Muscle layer of colon (tissue), 2 donors: ENCODE measurements around the gene CD83.

Experiments used
- H3K27ac ChIP-seq: one replicate; pipeline ENCODE4 v1.7.0; 2013; ENCODE audit warnings: low read depth, mild to moderate bottlenecking, low read length, moderate library complexity
- H3K27me3 ChIP-seq, 2 donors: one replicate each; pipeline ENCODE4 v1.7.0; 2013; ENCODE audit warnings: low read length in 2 of 2, mild to moderate bottlenecking in 2 of 2; ENCODE audit not compliant: insufficient read depth in 2 of 2, control insufficient read depth in 1 of 2
- H3K36me3 ChIP-seq: one replicate; pipeline ENCODE4 v1.7.0; 2013; ENCODE audit warnings: mild to moderate bottlenecking, low read length; ENCODE audit not compliant: insufficient read depth
- H3K4me1 ChIP-seq: one replicate; pipeline ENCODE4 v1.7.0; 2013; ENCODE audit warnings: mild to moderate bottlenecking, low read length; ENCODE audit not compliant: insufficient read depth
- H3K4me3 ChIP-seq, 2 donors: one replicate each; pipeline ENCODE4 v1.7.0; 2013; ENCODE audit warnings: low read length in 2 of 2, low read depth in 1 of 2, mild to moderate bottlenecking in 1 of 2, moderate library complexity in 1 of 2
- H3K9ac ChIP-seq: one replicate; pipeline ENCODE4 v1.7.0; 2013; ENCODE audit warnings: low read length
- H3K9me3 ChIP-seq: one replicate; pipeline ENCODE4 v1.7.0; 2013; ENCODE audit warnings: mild to moderate bottlenecking, low read length
- donor health status: abdominal sarcoma.
- donor health status: Adenocarcinoma of cecum.

CD83 gene

DNA sequence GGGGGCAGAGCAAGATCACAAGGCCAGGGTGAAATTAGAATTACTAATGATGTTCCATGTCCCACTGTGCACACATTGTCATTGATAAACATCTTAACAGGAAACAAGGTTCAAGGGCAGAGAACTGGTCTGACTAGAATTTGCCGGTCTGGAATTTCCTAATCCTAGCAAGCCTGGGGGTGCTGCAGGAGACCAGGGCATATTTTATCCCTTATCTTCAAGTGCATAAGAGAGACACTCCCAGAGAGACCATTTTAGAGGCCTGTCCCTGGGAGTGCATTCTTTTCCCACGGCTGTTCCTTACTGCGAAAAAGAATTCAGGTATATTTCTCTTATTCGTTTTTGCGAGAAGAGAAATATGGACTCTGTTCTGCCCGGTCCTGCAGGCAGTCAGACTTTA lies 41.5 kb downstream of the CD83 start:
- no peaks in the 10 kb centered on the region for H3K4me1 ChIP-seq
- no peak overlapping the region for H3K9ac ChIP-seq
- no peak overlapping the region for H3K4me3 ChIP-seq
- H3K9me3 ChIP-seq, result no peaks in the 10 kb centered on the region
- H3K27ac ChIP-seq, result no peak overlapping the region
- H3K27me3 ChIP-seq, result no peaks in the 10 kb centered on the region
- no peaks in the 10 kb centered on the region for H3K36me3 ChIP-seq

- no peaks in the 10 kb centered on the region for H3K4me1 ChIP-seq
- H3K36me3 ChIP-seq, result no peaks in the 10 kb centered on the region
- H3K4me3 ChIP-seq, result no peak overlapping the region
- no peak overlapping the region for H3K9ac ChIP-seq
- no peaks in the 10 kb centered on the region for H3K9me3 ChIP-seq
- no peaks in the 10 kb centered on the region for H3K27me3 ChIP-seq
- H3K27ac ChIP-seq, result no peak overlapping the region
Observed at GRCh38 chr6:14162826-14163225, 45.3 kb downstream of the CD83 start.

DNA sequence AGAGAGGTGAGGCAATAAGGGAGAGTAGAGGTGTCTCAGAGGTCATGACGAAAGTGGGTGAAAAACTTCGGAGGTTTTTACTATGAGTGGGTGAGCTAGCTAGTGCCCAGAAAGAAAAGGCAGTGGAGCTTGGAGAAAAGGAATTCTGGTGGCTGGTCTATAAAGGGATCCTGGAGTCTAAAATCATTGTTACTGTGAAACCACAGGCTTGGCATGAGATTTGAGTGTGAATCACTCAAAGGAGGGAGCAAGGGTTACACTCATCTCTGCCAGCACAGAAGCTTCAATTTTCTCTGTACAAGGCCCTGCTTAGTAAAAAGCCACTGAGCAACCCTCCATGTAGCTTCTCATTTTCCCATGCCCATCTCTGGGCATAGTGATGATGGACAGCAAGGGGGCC lies 47.5 kb downstream of the CD83 start:
- H3K9me3 ChIP-seq, result peaks cover 2% of the 10 kb centered on the region
- H3K27me3 ChIP-seq, result no peaks in the 10 kb centered on the region
- H3K9ac ChIP-seq, result no peak overlapping the region
- H3K4me3 ChIP-seq, result no peak overlapping the region
- no peaks in the 10 kb centered on the region for H3K36me3 ChIP-seq
- no peaks in the 10 kb centered on the region for H3K4me1 ChIP-seq
- no peak overlapping the region for H3K27ac ChIP-seq

GRCh38 chr6:14166839-14167238 lies 49.3 kb downstream of the CD83 start:
- no peaks in the 10 kb centered on the region for H3K4me1 ChIP-seq
- peaks cover 5% of the 10 kb centered on the region for H3K9me3 ChIP-seq
- no peaks in the 10 kb centered on the region for H3K36me3 ChIP-seq
- no peak overlapping the region for H3K27ac ChIP-seq
- no peak overlapping the region for H3K4me3 ChIP-seq
- H3K27me3 ChIP-seq, result no peaks in the 10 kb centered on the region
- H3K9ac ChIP-seq, result no peak overlapping the region

GRCh38 chr6:14170128-14170527 lies 52.6 kb downstream of the CD83 start:
- Histone ChIP-seq H3K9me3 (peaks cover 5% of the 10 kb centered on the region), H3K36me3 (no peaks in the 10 kb centered on the region), H3K27ac (no peak overlapping the region), H3K27me3 (no peaks in the 10 kb centered on the region), H3K4me3 (no peak overlapping the region), H3K9ac (no peak overlapping the region), H3K4me1 (no peaks in the 10 kb centered on the region)

GRCh38 chr6:14172562-14172961 lies 55.0 kb downstream of the CD83 start:
- H3K9ac ChIP-seq, result no peak overlapping the region
- no peak overlapping the region for H3K4me3 ChIP-seq
- no peaks in the 10 kb centered on the region for H3K36me3 ChIP-seq
- H3K4me1 ChIP-seq, result no peaks in the 10 kb centered on the region
- no peaks in the 10 kb centered on the region for H3K27me3 ChIP-seq
- H3K9me3 ChIP-seq, result peaks cover 5% of the 10 kb centered on the region
- no peak overlapping the region for H3K27ac ChIP-seq

DNA sequence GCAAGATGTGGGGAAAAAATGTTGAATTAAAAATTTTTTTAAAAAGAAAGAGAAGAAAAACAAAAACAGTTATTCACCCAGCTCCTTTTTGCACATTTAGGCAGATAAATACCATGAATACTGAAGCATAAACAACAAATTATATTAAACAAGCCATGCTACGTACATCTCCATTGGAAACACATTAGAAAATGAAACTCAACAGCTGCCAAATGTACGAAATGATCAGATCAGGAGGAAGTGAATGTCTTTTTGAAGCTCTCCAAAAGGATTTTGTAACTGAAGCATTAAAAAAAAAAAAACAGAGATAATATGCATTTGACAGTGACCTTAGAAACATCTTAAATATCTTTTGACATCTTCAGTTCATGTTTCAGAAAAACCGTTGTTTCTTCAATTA lies 56.7 kb downstream of the CD83 start:
- Histone ChIP-seq H3K9me3 (peaks cover 5% of the 10 kb centered on the region), H3K36me3 (no peaks in the 10 kb centered on the region), H3K9ac (no peak overlapping the region), H3K4me1 (no peaks in the 10 kb centered on the region), H3K27ac (no peak overlapping the region), H3K27me3 (no peaks in the 10 kb centered on the region), H3K4me3 (no peak overlapping the region)

- H3K4me1 ChIP-seq, result no peaks in the 10 kb centered on the region
- no peaks in the 10 kb centered on the region for H3K36me3 ChIP-seq
- no peaks in the 10 kb centered on the region for H3K27me3 ChIP-seq
- no peak overlapping the region for H3K9ac ChIP-seq
- H3K9me3 ChIP-seq, result peaks cover 5% of the 10 kb centered on the region
- no peak overlapping the region for H3K27ac ChIP-seq
- H3K4me3 ChIP-seq, result no peak overlapping the region
Observed at GRCh38 chr6:14174996-14175395, 57.4 kb downstream of the CD83 start.

DNA sequence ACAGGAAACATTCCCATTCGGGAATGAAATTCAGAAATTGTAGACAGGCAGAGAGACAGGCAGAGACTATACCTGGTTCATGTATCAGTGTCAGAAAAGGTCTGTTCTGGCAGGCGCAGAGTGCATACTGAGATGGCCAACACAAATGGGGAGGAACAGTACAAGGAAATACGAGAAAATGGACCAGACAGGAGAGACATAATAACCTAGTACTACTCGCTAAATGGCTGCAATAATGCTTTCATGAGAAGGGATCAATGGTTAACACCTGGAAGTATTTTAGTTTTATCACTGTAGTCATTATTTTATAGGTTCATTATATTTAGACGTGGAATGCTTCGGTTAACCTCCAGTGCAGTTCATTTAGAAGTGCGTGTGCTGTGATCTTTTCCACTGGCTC lies 58.9 kb downstream of the CD83 start:
- no peak overlapping the region for H3K27ac ChIP-seq
- no peak overlapping the region for H3K9ac ChIP-seq
- no peaks in the 10 kb centered on the region for H3K9me3 ChIP-seq
- no peaks in the 10 kb centered on the region for H3K27me3 ChIP-seq
- H3K4me1 ChIP-seq, result no peaks in the 10 kb centered on the region
- no peak overlapping the region for H3K4me3 ChIP-seq
- no peaks in the 10 kb centered on the region for H3K36me3 ChIP-seq

- H3K9me3 ChIP-seq, result no peaks in the 10 kb centered on the region
- no peaks in the 10 kb centered on the region for H3K36me3 ChIP-seq
- H3K9ac ChIP-seq, result no peak overlapping the region
- no peak overlapping the region for H3K4me3 ChIP-seq
- H3K27me3 ChIP-seq, result no peaks in the 10 kb centered on the region
- no peak overlapping the region for H3K27ac ChIP-seq
- H3K4me1 ChIP-seq, result no peaks in the 10 kb centered on the region
Observed at GRCh38 chr6:14177413-14178082, 60.0 kb downstream of the CD83 start.

- Histone ChIP-seq H3K9ac (no peak overlapping the region), H3K4me3 (no peak overlapping the region), H3K27me3 (no peaks in the 10 kb centered on the region), H3K9me3 (no peaks in the 10 kb centered on the region), H3K36me3 (no peaks in the 10 kb centered on the region), H3K4me1 (no peaks in the 10 kb centered on the region), H3K27ac (no peak overlapping the region)
Observed at GRCh38 chr6:14178083-14178445, 60.5 kb downstream of the CD83 start.

DNA sequence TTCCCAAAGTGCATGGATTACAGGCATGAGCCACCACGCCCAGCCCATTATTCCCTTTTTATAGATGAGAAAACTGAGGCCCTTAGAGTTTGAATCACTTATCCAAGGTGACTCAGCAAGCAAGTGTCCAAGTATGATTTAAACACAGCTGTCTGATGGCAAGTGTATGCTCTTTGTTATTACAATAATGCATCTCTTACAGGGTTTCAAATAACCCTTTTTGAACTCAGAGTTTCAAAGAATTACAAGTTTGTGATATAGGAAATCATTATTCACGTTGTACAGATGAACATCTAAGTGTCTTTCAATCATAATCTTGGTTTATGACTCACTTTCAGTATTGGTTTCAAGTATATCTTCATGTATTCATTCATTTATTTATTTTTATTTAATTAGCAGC lies 63.0 kb downstream of the CD83 start:
- Histone ChIP-seq H3K27me3 (no peaks in the 10 kb centered on the region), H3K27ac (no peak overlapping the region), H3K9ac (no peak overlapping the region), H3K9me3 (no peaks in the 10 kb centered on the region), H3K4me1 (no peaks in the 10 kb centered on the region), H3K4me3 (no peak overlapping the region), H3K36me3 (no peaks in the 10 kb centered on the region)
